GM21825 (cell line): ENCODE results near the gene C6orf136.
A peak's percentile ranks its signal among the peaks of the same experiment; 100 is the strongest.

Source experiments
- ATAC-seq: cut with Tn5 transposase; IDR thresholded peaks from one replicate; pipeline ENCODE4 v1.9.1; 2021; ENCODE audit warnings: mild to moderate bottlenecking, moderate library complexity; ENCODE audit not compliant: unreplicated experiment

The C6orf136 gene

GRCh38 chr6:30686009-30686907, 39.3 kb downstream of the C6orf136 start, which contains the start of gene PPP1R18:
Gene PPP1R18 (minus strand): TSS chr6:30686645. CDS start chr6:30686018, 627 bp downstream.
- no peak for ATAC-seq

- ATAC-seq = peak; percentile 31
Measured at GRCh38 chr6:30686908-30687658, 40.1 kb downstream of the C6orf136 start.

GRCh38 chr6:30687659-30688431, 40.9 kb downstream of the C6orf136 start:
- ATAC-seq = no peak

- ATAC-seq = no peak
Measured at GRCh38 chr6:30688569-30688968, 41.6 kb downstream of the C6orf136 start.

- ATAC-seq = no peak
Measured at GRCh38 chr6:30689022-30689865, 42.3 kb downstream of the C6orf136 start.

- no peak for ATAC-seq
Measured at GRCh38 chr6:30689985-30690384, 43.1 kb downstream of the C6orf136 start.

GRCh38 chr6:30690403-30691207, 43.7 kb downstream of the C6orf136 start, which contains the start of gene NRM:
Gene NRM (minus strand): TSS chr6:30690984. CDS start chr6:30690974, 10 bp downstream.
- peak; percentile 24 for ATAC-seq

- ATAC-seq = no peak
Measured at GRCh38 chr6:30691208-30691847, 44.4 kb downstream of the C6orf136 start.

- ATAC-seq = no peak
Measured at GRCh38 chr6:30696432-30696831, 49.5 kb downstream of the C6orf136 start.

- no peak for ATAC-seq
Measured at GRCh38 chr6:30700340-30700739, 53.4 kb downstream of the C6orf136 start.
